Measurements from ENCODE around the gene PLAAT5. TPM values are rescaled to one million over a fixed set of nuclear protein-coding genes. Genes with fewer than 3 reads are reported as not detected.

The PLAAT5 gene
- total RNA-seq, 3 donors from 2014 or later = 0.20 to 5.6 (median 1.3) TPM

- Histone ChIP-seq H3K9me3 (no peaks in the 10 kb centered on the region), H3K36me3 (ENCODE audit: low read depth) (no peaks in the 10 kb centered on the region), H3K4me1 (ENCODE audit: low read depth) (no peaks in the 10 kb centered on the region), H3K4me3 (no peak overlapping the region)
- ATAC-seq (no peak), DNase-seq (no peak)
- intact Hi-C loops (cut with DNase I, micrococcal nuclease) = no loop called here
- TF ChIP-seq CTCF (IDR thresholded peaks at IDR 0.05) = no peak
These were observed 25.1 kb upstream of the PLAAT5 start for GRCh38 chr11:63516109-63516508.

GRCh38 chr11:63512816-63513215, 21.8 kb upstream of the PLAAT5 start:
- no peaks in the 10 kb centered on the region for H3K9me3 ChIP-seq
- TF ChIP-seq CTCF (IDR thresholded peaks at IDR 0.05) = no peak
- no peaks in the 10 kb centered on the region for H3K4me1 ChIP-seq (ENCODE audit: low read depth)
- intact Hi-C loops (cut with DNase I, micrococcal nuclease) = no loop called here
- H3K36me3 ChIP-seq (ENCODE audit: low read depth) = no peaks in the 10 kb centered on the region
- no peak overlapping the region for H3K4me3 ChIP-seq
- ATAC-seq = no peak
- DNase-seq = no peak

GRCh38 chr11:63511048-63511748, 20.2 kb upstream of the PLAAT5 start:
- DNase-seq (no peak), ATAC-seq (no peak)
- H3K4me1 ChIP-seq (ENCODE audit: low read depth) = no peaks in the 10 kb centered on the region
- intact Hi-C loops (cut with DNase I, micrococcal nuclease) = no loop called here
- H3K4me3 ChIP-seq = no peak overlapping the region
- no peaks in the 10 kb centered on the region for H3K36me3 ChIP-seq (ENCODE audit: low read depth)
- H3K9me3 ChIP-seq = no peaks in the 10 kb centered on the region
- TF ChIP-seq CTCF (IDR thresholded peaks at IDR 0.05) = no peak

GRCh38 chr11:63510360-63511047, 19.5 kb upstream of the PLAAT5 start:
- ATAC-seq = peak; percentile 38
- H3K4me3 ChIP-seq = no peak overlapping the region
- H3K9me3 ChIP-seq = no peaks in the 10 kb centered on the region
- no peak for DNase-seq
- intact Hi-C loops (cut with DNase I, micrococcal nuclease) = no loop called here
- H3K36me3 ChIP-seq (ENCODE audit: low read depth) = no peaks in the 10 kb centered on the region
- no peak for TF ChIP-seq CTCF (IDR thresholded peaks at IDR 0.05)
- H3K4me1 ChIP-seq (ENCODE audit: low read depth) = no peaks in the 10 kb centered on the region

GRCh38 chr11:63508745-63509144, 17.8 kb upstream of the PLAAT5 start:
- intact Hi-C loops (cut with DNase I, micrococcal nuclease) = no loop called here
- DNase-seq (no peak), ATAC-seq (no peak)
- no peaks in the 10 kb centered on the region for H3K36me3 ChIP-seq (ENCODE audit: low read depth)
- TF ChIP-seq CTCF (IDR thresholded peaks at IDR 0.05) = no peak
- no peaks in the 10 kb centered on the region for H3K9me3 ChIP-seq
- H3K4me3 ChIP-seq = no peak overlapping the region
- no peaks in the 10 kb centered on the region for H3K4me1 ChIP-seq (ENCODE audit: low read depth)
